Upper lobe of left lung (tissue), 4 donors: ENCODE data around the gene TARS3.

Experiments used
- CTCF ChIP-seq, 6 experiments: fragments of 450-650 bp in 4 of 6; fragments of 200-600 bp in 2 of 6; sonication (generic) in 2 of 6; IDR thresholded peaks; one replicate each; pipeline ENCODE4 v1.5.1; 2016 to 2019; ENCODE audit warnings: antibody characterized with exemption in 6 of 6
- EP300 ChIP-seq, 4 donors: sonication (generic); formaldehyde crosslinking; IDR thresholded peaks; one replicate each; pipeline ENCODE4 v1.5.1; 2017; ENCODE audit warnings: antibody characterized with exemption in 4 of 4, control low read depth in 2 of 4
- POLR2A ChIP-seq, 4 donors: fragments of 450-650 bp; IDR thresholded peaks; one replicate each; pipeline ENCODE4 v1.5.1; 2016 to 2017; ENCODE audit warnings: antibody characterized with exemption in 4 of 4, mild to moderate bottlenecking in 2 of 4
- POLR2AphosphoS5 ChIP-seq, 2 donors: sonication (generic); formaldehyde crosslinking; IDR thresholded peaks; one replicate each; pipeline ENCODE4 v1.5.1; 2017; ENCODE audit warnings: antibody characterized with exemption in 2 of 2

- TF ChIP-seq CTCF (IDR thresholded peaks at IDR 0.05) (no peak), EP300 (IDR thresholded peaks at IDR 0.05) (no peak), POLR2A (IDR thresholded peaks at IDR 0.05) (no peak), POLR2AphosphoS5 (IDR thresholded peaks at IDR 0.05) (no peak)
Observed at GRCh38 chr15:101619615-101619865, 104.7 kb downstream of the TARS3 start.
